Esophagus squamous epithelium (tissue), 5 donors: ENCODE data around the gene JAZF1. TPM values are rescaled to one million over a fixed set of nuclear protein-coding genes. Genes with fewer than 3 reads are reported as not detected.

ENCODE experiments used
- DNase-seq: peaks from one replicate; lab custom pipeline; 2025; lab: John Stamatoyannopoulos, UW
- H3K27ac ChIP-seq, 4 donors: fragments of 200-600 bp; sonication (generic); one replicate each; pipeline ENCODE4 v1.5.1; 2016 to 2019; ENCODE audit warnings: mild to moderate bottlenecking in 1 of 4
- H3K27me3 ChIP-seq, 4 donors: fragments of 200-600 bp; sonication (generic); 1 replicate in 3 of 4; 2 replicates in 1 of 4; pipeline versions ENCODE4 v1.5.1 to v1.6.0; 2017 to 2021; ENCODE audit warnings: antibody characterized with exemption in 1 of 4
- H3K36me3 ChIP-seq, 3 donors: fragments of 200-600 bp; sonication (generic); one replicate each; pipeline ENCODE4 v1.5.1; 2016 to 2019
- H3K4me1 ChIP-seq, 3 donors: fragments of 200-600 bp; sonication (generic); one replicate each; pipeline ENCODE4 v1.5.1; 2017 to 2019
- H3K4me3 ChIP-seq, 4 donors: fragments of 200-600 bp; sonication (generic); 1 replicate in 3 of 4; 2 replicates in 1 of 4; pipeline ENCODE4 v1.5.1; 2016 to 2019; ENCODE audit warnings: mild to moderate bottlenecking in 2 of 4, moderate library complexity in 1 of 4
- H3K9me3 ChIP-seq, 3 donors: fragments of 200-600 bp; sonication (generic); one replicate each; pipeline ENCODE4 v1.5.1; 2016 to 2019
- POLR2A ChIP-seq, 4 donors: fragments of 450-650 bp; IDR thresholded peaks; one replicate each; pipeline ENCODE4 v1.6.1; 2017; ENCODE audit warnings: antibody characterized with exemption in 4 of 4, mild to moderate bottlenecking in 4 of 4, moderate library complexity in 3 of 4
- WGBS, 2 donors: methylation state at CpG; one replicate each; pipeline ENCODE4 v1.1.5; 2018; 5-methylcytosine and 5-hydroxymethylcytosine counted together
- intact Hi-C: fragments of 100-400 bp; cut with DNase I; formaldehyde crosslinking; loops from one replicate; pipeline ENCODE4 v1.15.0; 2022
- total RNA-seq, 4 donors: library from RNA; depleted of rRNA; stranded (reverse); fragments of >200 nt; gene quantifications; one replicate each; pipeline ENCODE4 v1.1.0, GENCODE V29; 2016
- TF ChIP-seq, protein P1 (sequence below), 6 experiments: fragments of 450-650 bp in 4 of 6; fragments of 200-600 bp in 2 of 6; sonication (generic) in 2 of 6; IDR thresholded peaks; one replicate each; pipeline ENCODE4 v1.5.1; 2016 to 2019; ENCODE audit warnings: antibody characterized with exemption in 6 of 6, mild to moderate bottlenecking in 4 of 6, moderate library complexity in 4 of 6
- donor health status: DM: yes; HTN: yes; CAD: no.

The JAZF1 gene
- total RNA-seq, 4 donors from 2014 or later: 1.3 to 8.6 (median 2.0) TPM

GRCh38 chr7:28065308-28065707, 115.3 kb downstream of the JAZF1 start:
- intact Hi-C loops: no loop called here
- TF ChIP-seq, protein P1, sequence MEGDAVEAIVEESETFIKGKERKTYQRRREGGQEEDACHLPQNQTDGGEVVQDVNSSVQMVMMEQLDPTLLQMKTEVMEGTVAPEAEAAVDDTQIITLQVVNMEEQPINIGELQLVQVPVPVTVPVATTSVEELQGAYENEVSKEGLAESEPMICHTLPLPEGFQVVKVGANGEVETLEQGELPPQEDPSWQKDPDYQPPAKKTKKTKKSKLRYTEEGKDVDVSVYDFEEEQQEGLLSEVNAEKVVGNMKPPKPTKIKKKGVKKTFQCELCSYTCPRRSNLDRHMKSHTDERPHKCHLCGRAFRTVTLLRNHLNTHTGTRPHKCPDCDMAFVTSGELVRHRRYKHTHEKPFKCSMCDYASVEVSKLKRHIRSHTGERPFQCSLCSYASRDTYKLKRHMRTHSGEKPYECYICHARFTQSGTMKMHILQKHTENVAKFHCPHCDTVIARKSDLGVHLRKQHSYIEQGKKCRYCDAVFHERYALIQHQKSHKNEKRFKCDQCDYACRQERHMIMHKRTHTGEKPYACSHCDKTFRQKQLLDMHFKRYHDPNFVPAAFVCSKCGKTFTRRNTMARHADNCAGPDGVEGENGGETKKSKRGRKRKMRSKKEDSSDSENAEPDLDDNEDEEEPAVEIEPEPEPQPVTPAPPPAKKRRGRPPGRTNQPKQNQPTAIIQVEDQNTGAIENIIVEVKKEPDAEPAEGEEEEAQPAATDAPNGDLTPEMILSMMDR (IDR thresholded peaks at IDR 0.05): no peak
- no peak for TF ChIP-seq POLR2A (IDR thresholded peaks at IDR 0.05)
- DNase-seq: no peak
- H3K4me1 ChIP-seq: peaks cover 0 to 39% (median 7%) of the 10 kb centered on the region in 3 donors
- H3K27ac ChIP-seq: peak overlapping the region in 3 of 4 donors; percentile 20 to 54 (median 42)
- no peak overlapping the region for H3K4me3 ChIP-seq
- H3K36me3 ChIP-seq: no peaks in the 10 kb centered on the region
- 81 to 82% methylated on average over 7 of the region's 7 CpGs for WGBS, 2 donors
- no peaks in the 10 kb centered on the region for H3K9me3 ChIP-seq
- no peaks in the 10 kb centered on the region for H3K27me3 ChIP-seq

DNA sequence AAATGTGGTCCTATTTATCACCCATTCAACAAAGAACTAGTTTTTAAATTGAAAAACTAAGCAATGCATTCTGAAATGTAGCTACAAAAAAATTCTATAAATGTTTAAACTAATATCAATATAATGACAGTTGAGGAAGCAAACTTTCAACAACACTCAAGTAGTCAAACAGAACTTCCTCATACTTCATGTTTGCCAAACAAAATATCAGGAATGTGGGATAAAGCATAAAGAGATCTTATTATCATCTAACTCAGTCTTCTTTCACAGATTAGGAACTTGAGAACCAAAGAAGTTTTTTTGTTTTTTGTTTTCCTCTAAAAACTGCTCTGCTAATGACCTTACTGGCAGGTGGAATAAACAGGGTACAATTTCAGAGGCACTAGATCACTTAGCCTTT, 116.2 kb downstream of the JAZF1 start:
- no peaks in the 10 kb centered on the region for H3K36me3 ChIP-seq
- no peaks in the 10 kb centered on the region for H3K9me3 ChIP-seq
- DNase-seq: no peak
- intact Hi-C loops: no loop called here
- TF ChIP-seq, protein P1 (IDR thresholded peaks at IDR 0.05): no peak
- TF ChIP-seq POLR2A (IDR thresholded peaks at IDR 0.05): no peak
- peak overlapping the region in 1 of 4 donors; percentile 42 for H3K27ac ChIP-seq
- peaks cover 0 to 35% (median 4%) of the 10 kb centered on the region in 3 donors for H3K4me1 ChIP-seq
- H3K27me3 ChIP-seq: no peaks in the 10 kb centered on the region
- H3K4me3 ChIP-seq: no peak overlapping the region

DNA sequence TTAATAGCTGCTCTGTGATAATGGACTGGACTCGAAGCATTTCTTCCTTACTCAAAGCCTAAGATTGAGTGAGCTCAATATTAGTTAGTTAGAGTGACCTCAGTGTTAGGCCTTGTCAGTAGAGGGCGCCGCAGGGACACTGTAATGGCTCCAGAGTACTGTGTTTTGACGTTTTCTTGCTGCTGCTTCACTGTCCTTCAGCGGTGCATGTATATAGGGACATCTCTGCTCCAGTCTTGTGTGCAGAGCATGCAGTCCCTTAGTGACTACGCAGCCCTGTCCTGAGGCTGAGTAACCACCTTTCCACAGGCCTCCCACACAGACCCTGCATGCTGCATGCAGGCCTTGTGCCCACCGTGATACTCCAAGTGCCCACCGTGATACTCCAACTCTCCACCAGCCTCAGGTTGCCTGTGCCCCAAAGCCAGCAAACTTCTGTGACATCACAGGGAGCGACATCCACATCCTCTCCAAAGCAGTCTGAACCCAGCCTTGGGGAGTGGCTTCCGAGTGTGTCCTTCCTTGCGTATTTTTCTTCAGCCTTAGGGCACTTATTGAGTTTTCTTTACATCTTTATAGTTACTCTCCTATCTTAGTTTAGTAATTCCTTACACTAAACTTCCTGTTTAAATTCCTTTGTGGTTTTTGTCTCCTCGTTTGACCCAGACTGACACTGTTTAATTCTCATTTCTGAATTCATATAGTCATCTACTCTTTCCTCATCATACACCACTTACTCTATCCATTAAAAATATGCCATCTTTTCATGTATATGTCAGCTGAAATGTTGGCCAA, 118.2 kb downstream of the JAZF1 start:
- Histone ChIP-seq H3K27me3 (no peaks in the 10 kb centered on the region), H3K27ac (no peak overlapping the region), H3K36me3 (no peaks in the 10 kb centered on the region), H3K9me3 (no peaks in the 10 kb centered on the region), H3K4me3 (no peak overlapping the region), H3K4me1 (peaks cover 0 to 21% (median 3%) of the 10 kb centered on the region in 3 donors)
- intact Hi-C loops: no loop called here
- DNase-seq: no peak
- 67 to 68% methylated on average over 8 to 11 of the region's 12 CpGs for WGBS, 2 donors
- TF ChIP-seq POLR2A (IDR thresholded peaks at IDR 0.05): no peak
- TF ChIP-seq, protein P1 (IDR thresholded peaks at IDR 0.05): peak in 4 of 6 experiments; percentile 41 to 49 (median 46)

DNA sequence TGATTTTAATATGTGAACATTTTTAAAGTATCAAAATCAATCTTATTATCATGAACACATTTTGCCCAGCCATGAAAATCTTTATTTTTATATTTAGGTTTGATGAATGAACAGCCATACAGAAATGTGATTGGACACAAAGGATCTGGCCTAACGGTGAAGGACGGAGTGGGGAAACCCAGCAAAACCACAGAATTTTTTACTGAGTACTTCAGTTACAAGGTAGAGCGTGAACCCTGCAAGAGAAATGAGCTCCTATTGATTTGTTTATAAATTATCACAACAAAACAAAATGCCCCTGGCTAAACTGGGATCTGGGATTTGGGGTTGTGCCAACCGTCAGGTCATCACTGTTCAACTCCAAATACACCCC, 118.8 kb downstream of the JAZF1 start:
- TF ChIP-seq, protein P1 (IDR thresholded peaks at IDR 0.05): no peak
- TF ChIP-seq POLR2A (IDR thresholded peaks at IDR 0.05): no peak
- H3K4me1 ChIP-seq: peaks cover 0 to 21% (median 3%) of the 10 kb centered on the region in 3 donors
- H3K36me3 ChIP-seq: no peaks in the 10 kb centered on the region
- WGBS, 2 donors: 74 to 76% methylated on average over 4 of the region's 4 CpGs
- H3K9me3 ChIP-seq: no peaks in the 10 kb centered on the region
- H3K4me3 ChIP-seq: no peak overlapping the region
- no peak overlapping the region for H3K27ac ChIP-seq
- H3K27me3 ChIP-seq: no peaks in the 10 kb centered on the region
- DNase-seq: no peak
- intact Hi-C loops: no loop called here

GRCh38 chr7:28060371-28060950, 120.1 kb downstream of the JAZF1 start:
- H3K27me3 ChIP-seq: no peaks in the 10 kb centered on the region
- H3K4me1 ChIP-seq: peaks cover 0 to 21% (median 3%) of the 10 kb centered on the region in 3 donors
- intact Hi-C loops: no loop called here
- H3K27ac ChIP-seq: no peak overlapping the region
- DNase-seq: no peak
- H3K9me3 ChIP-seq: no peaks in the 10 kb centered on the region
- no peak for TF ChIP-seq POLR2A (IDR thresholded peaks at IDR 0.05)
- TF ChIP-seq, protein P1 (IDR thresholded peaks at IDR 0.05): no peak
- no peak overlapping the region for H3K4me3 ChIP-seq
- H3K36me3 ChIP-seq: no peaks in the 10 kb centered on the region
- 57 to 73% methylated on average over 1 of the region's 1 CpG for WGBS, 2 donors
